HepG2 (cell line): ENCODE results near the gene SMARCD1. TPM values are rescaled to one million over a fixed set of nuclear protein-coding genes. Genes with fewer than 3 reads are reported as not detected.
A peak's percentile ranks its signal among the peaks of the same experiment; 100 is the strongest.

Experiments
- ADNP ChIP-seq: sonication (generic); formaldehyde crosslinking; IDR thresholded peaks from 2 replicates; pipeline ENCODE4 v1.4.0; 2020; ENCODE audit warnings: missing genetic modification reagents
- ATM ChIP-seq: fragments of 450-650 bp; IDR thresholded peaks from 2 replicates; pipeline ENCODE4 v1.7.1; 2017; ENCODE audit warnings: mild to moderate bottlenecking, borderline replicate concordance
- ATRX ChIP-seq: sonication (generic); formaldehyde crosslinking; IDR thresholded peaks from 2 replicates; pipeline ENCODE4 v1.4.0; 2020; ENCODE audit warnings: missing genetic modification reagents, borderline replicate concordance
- DNMT1 ChIP-seq: sonication (generic); formaldehyde crosslinking; IDR thresholded peaks from 2 replicates; pipeline ENCODE4 v1.5.1; 2020; ENCODE audit warnings: mild to moderate bottlenecking, missing genetic modification reagents
- DR1 ChIP-seq: sonication (generic); formaldehyde crosslinking; IDR thresholded peaks from 2 replicates; pipeline ENCODE4 v1.8.0; 2021; ENCODE audit warnings: mild to moderate bottlenecking, missing genetic modification reagents, inconsistent platforms
- EED ChIP-seq: sonication (generic); formaldehyde crosslinking; IDR thresholded peaks from 2 replicates; pipeline ENCODE4 v1.5.0; 2020; ENCODE audit warnings: mild to moderate bottlenecking, missing genetic modification reagents
- FOXC1 ChIP-seq: sonication (generic); formaldehyde crosslinking; IDR thresholded peaks from 2 replicates; pipeline ENCODE4 v1.8.0; 2022; ENCODE audit warnings: mild to moderate bottlenecking, missing genetic modification reagents, borderline replicate concordance
- FOXJ3 ChIP-seq: sonication (generic); formaldehyde crosslinking; IDR thresholded peaks from 2 replicates; pipeline ENCODE4 v1.4.0; 2020; ENCODE audit warnings: missing genetic modification reagents, mild to moderate bottlenecking, borderline replicate concordance
- GABPA ChIP-seq, 2 experiments: IDR thresholded peaks; 2 replicates each; pipeline ENCODE4 v1.6.1; 2011 to 2016; ENCODE audit warnings: low read depth in 2 of 2, low read length in 1 of 2, missing biosample characterization in 1 of 2, missing genetic modification characterization in 1 of 2
- GABPB1 ChIP-seq: IDR thresholded peaks from 2 replicates; pipeline ENCODE4 v1.6.1; 2016; ENCODE audit warnings: mild to moderate bottlenecking, missing genetic modification reagents, moderate library complexity, missing compliant biosample characterization
- KDM2A ChIP-seq: sonication (generic); formaldehyde crosslinking; IDR thresholded peaks from 2 replicates; pipeline ENCODE4 v1.4.0; 2020; ENCODE audit warnings: low read depth, missing genetic modification reagents, borderline replicate concordance
- MAZ ChIP-seq, 2 experiments: sonication (generic) in 1 of 2; formaldehyde crosslinking in 1 of 2; IDR thresholded peaks; 2 replicates each; pipeline versions ENCODE4 v1.5.0 to v1.6.1; 2012 to 2020; ENCODE audit warnings: low read depth in 2 of 2, mild to moderate bottlenecking in 2 of 2, borderline replicate concordance in 1 of 2, improper control_type of control experiment in 1 of 2, low read length in 1 of 2, missing genetic modification reagents in 1 of 2, moderate library complexity in 1 of 2
- NCOA5 ChIP-seq: sonication (generic); formaldehyde crosslinking; IDR thresholded peaks from 2 replicates; pipeline ENCODE4 v1.4.0; 2020; ENCODE audit warnings: missing genetic modification reagents
- PAWR ChIP-seq: sonication (generic); formaldehyde crosslinking; IDR thresholded peaks from 2 replicates; pipeline ENCODE4 v1.4.0; 2020; ENCODE audit warnings: missing genetic modification reagents, mild to moderate bottlenecking, borderline replicate concordance
- RFXAP ChIP-seq: sonication (generic); formaldehyde crosslinking; IDR thresholded peaks from 2 replicates; pipeline ENCODE4 v1.4.0; 2020; ENCODE audit warnings: missing genetic modification reagents, borderline replicate concordance
- ZMYM3 ChIP-seq: sonication (generic); formaldehyde crosslinking; IDR thresholded peaks from 2 replicates; pipeline ENCODE4 v1.5.1; 2020; ENCODE audit warnings: mild to moderate bottlenecking, missing genetic modification reagents
- ZMYM4 ChIP-seq: sonication (generic); formaldehyde crosslinking; IDR thresholded peaks from 2 replicates; pipeline ENCODE4 v1.8.1; 2023; ENCODE audit warnings: mild to moderate bottlenecking, missing genetic modification reagents
- ZNF607 ChIP-seq: sonication (generic); formaldehyde crosslinking; IDR thresholded peaks from 2 replicates; pipeline ENCODE4 v1.5.1; 2020; ENCODE audit warnings: missing genetic modification reagents, mild to moderate bottlenecking, borderline replicate concordance
- ZNF646 ChIP-seq: sonication (generic); formaldehyde crosslinking; IDR thresholded peaks from 2 replicates; pipeline ENCODE4 v1.9.0; 2021; ENCODE audit warnings: mild to moderate bottlenecking, missing genetic modification reagents
- ZNF879 ChIP-seq: sonication (generic); formaldehyde crosslinking; IDR thresholded peaks from 2 replicates; pipeline ENCODE4 v1.8.1; 2023; ENCODE audit warnings: missing genetic modification reagents
- polyA plus RNA-seq, 8 experiments: library from polyadenylated mRNA; depleted of rRNA in 3 of 8; stranded (reverse) in 7 of 8; unstranded in 1 of 8; fragments of >200 nt; fragmentation: Illumina TruSeq in 4 of 8; extraction: Trizol in 4 of 8; gene quantifications; 2 replicates each; pipeline versions ENCODE4 v1.2.1 to v1.2.3, GENCODE V29; 2011 to 2016; ENCODE audit warnings: low read depth in 4 of 8, missing spikeins in 1 of 8, mixed read lengths in 1 of 8; ENCODE audit not compliant: insufficient read depth in 1 of 8
- total RNA-seq, 5 experiments: library from RNA; depleted of rRNA; stranded (reverse); fragments of >200 nt; fragmentation: Illumina TruSeq; extraction: Trizol; gene quantifications; 2 replicates each; pipeline ENCODE4 v1.2.3, GENCODE V29; 2016; ENCODE audit warnings: low read depth in 1 of 5
- TF ChIP-seq, protein P1 (sequence below), 2 experiments: sonication (generic) in 1 of 2; formaldehyde crosslinking in 1 of 2; IDR thresholded peaks; 2 replicates each; pipeline versions ENCODE4 v1.4.0 to v1.6.1; 2018 to 2020; ENCODE audit warnings: missing genetic modification reagents in 2 of 2, borderline replicate concordance in 1 of 2, low read depth in 1 of 2, mild to moderate bottlenecking in 1 of 2, missing biosample characterization in 1 of 2

SMARCD1 gene
- total and polyA plus RNA-seq, 2 of the 13 experiments (the other 11 are each of a cell fraction or from before 2014, with no cell fraction given), result 51.7 to 54.6 TPM

- TF ChIP-seq ZNF646 (CRISPR knock-in tag) (0 out of 2 replicates have a peak, but pooled peaks have one; percentile 39), FOXC1 (CRISPR knock-in tag) (0 out of 2 replicates have a peak, but pooled peaks have one; percentile 37), ZNF607 (CRISPR knock-in tag) (no peak), ZMYM3 (CRISPR knock-in tag) (no peak), MAZ (IDR thresholded peaks at IDR 0.05; ENCODE audit: borderline replicate concordance, low read depth, low read length) (no peak), MAZ (CRISPR knock-in tag; IDR thresholded peaks at IDR 0.05; ENCODE audit: low read depth) (no peak), GABPA (IDR thresholded peaks at IDR 0.05; ENCODE audit: low read depth, low read length) (no peak), GABPA (CRISPR knock-in tag; IDR thresholded peaks at IDR 0.05; ENCODE audit: low read depth) (0 out of 2 replicates have a peak, but pooled peaks have one; percentile 37), ATRX (CRISPR knock-in tag) (no peak), ZMYM4 (CRISPR knock-in tag) (no peak), PAWR (CRISPR knock-in tag) (no peak), DNMT1 (CRISPR knock-in tag) (no peak), NCOA5 (CRISPR knock-in tag) (no peak), RFXAP (CRISPR knock-in tag) (no peak), ATM (no peak), ZNF879 (CRISPR knock-in tag) (no peak), ADNP (CRISPR knock-in tag) (no peak), DR1 (no peak), FOXJ3 (CRISPR knock-in tag) (no peak), GABPB1 (CRISPR knock-in tag) (no peak), KDM2A (CRISPR knock-in tag) (0 out of 2 replicates have a peak, but pooled peaks have one; percentile 28), EED (CRISPR knock-in tag) (no peak)
- TF ChIP-seq, protein P1, sequence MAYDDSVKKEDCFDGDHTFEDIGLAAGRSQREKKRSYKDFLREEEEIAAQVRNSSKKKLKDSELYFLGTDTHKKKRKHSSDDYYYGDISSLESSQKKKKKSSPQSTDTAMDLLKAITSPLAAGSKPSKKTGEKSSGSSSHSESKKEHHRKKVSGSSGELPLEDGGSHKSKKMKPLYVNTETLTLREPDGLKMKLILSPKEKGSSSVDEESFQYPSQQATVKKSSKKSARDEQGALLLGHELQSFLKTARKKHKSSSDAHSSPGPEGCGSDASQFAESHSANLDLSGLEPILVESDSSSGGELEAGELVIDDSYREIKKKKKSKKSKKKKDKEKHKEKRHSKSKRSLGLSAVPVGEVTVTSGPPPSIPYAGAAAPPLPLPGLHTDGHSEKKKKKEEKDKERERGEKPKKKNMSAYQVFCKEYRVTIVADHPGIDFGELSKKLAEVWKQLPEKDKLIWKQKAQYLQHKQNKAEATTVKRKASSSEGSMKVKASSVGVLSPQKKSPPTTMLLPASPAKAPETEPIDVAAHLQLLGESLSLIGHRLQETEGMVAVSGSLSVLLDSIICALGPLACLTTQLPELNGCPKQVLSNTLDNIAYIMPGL (CRISPR knock-in tag; IDR thresholded peaks at IDR 0.05; ENCODE audit: borderline replicate concordance in 1 of 2, low read depth in 1 of 2), result peak; percentile 18 to 56; a peak in 1 of 4 replicates
Measured at GRCh38 chr12:50070314-50071060, 14.7 kb upstream of the SMARCD1 start (continued).
